Tibial nerve (tissue), 3 donors: ENCODE results near the gene C14orf119.

Source experiments
- CTCF ChIP-seq, 5 experiments: fragments of 200-600 bp in 3 of 5; fragments of 450-650 bp in 2 of 5; sonication (generic) in 3 of 5; IDR thresholded peaks; one replicate each; pipeline ENCODE4 v1.5.1; 2016 to 2019; ENCODE audit warnings: antibody characterized with exemption in 5 of 5, mild to moderate bottlenecking in 3 of 5, moderate library complexity in 2 of 5
- POLR2A ChIP-seq, 2 donors: fragments of 450-650 bp; IDR thresholded peaks; one replicate each; pipeline ENCODE4 v1.6.1; 2017; ENCODE audit warnings: antibody characterized with exemption in 2 of 2, mild to moderate bottlenecking in 2 of 2, moderate library complexity in 2 of 2

DNA sequence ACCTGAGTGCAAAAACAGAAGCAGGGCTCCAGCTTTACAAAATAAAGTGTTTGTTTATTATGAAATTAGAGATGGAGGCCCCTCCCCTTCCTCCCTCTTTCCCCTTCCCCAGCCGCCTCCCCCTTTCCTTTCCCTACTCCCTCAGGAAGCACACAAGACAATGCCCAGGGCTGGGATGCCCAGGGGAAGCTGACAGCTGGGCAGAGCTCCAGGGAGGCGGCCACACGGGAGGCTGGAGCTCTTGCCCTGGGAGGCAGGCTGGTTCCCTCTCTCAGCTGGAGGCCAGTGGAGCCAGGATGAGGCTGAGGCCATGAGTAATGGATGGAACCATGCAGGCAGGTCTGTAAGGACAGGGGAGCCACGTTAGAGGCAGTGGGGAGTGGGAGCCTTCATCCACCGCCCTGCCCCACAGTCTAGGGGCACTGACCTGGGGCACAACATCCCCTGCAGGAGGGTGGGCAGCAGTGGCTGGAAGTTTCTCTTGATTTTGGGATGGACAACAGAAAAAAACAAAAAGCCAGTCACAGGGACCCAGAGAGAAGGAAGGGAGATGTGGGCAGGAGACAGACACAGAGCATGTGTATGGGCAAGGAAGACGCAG lies 48.2 kb upstream of the C14orf119 start:
- no peak for TF ChIP-seq POLR2A (IDR thresholded peaks at IDR 0.05)
- no peak for TF ChIP-seq CTCF (IDR thresholded peaks at IDR 0.05)
